NCI-H1417 (cell line): ENCODE measurements around the gene CDKN3.
"Not testable (repeated sequence)": the region's sequence is repeated elsewhere in the genome, so short reads cannot be mapped to it uniquely, and the experiment has no call there.

Source experiments
- DNase-seq, 3 experiments: peaks; one replicate each; lab custom pipeline; 2025; lab: John Stamatoyannopoulos, UW

Gene CDKN3

GRCh38 chr14:54424479-54424901 is 27.7 kb downstream of the CDKN3 start:
- DNase-seq, result peak in 1 of 3 experiments; percentile 46

GRCh38 chr14:54425068-54425467 is 28.3 kb downstream of the CDKN3 start:
- DNase-seq, result no peak

- DNase-seq, result no peak
Measured at GRCh38 chr14:54425537-54426274, 28.9 kb downstream of the CDKN3 start.

GRCh38 chr14:54427871-54428270 is 31.1 kb downstream of the CDKN3 start:
- DNase-seq, result no peak

GRCh38 chr14:54428527-54428926 is 31.7 kb downstream of the CDKN3 start:
- DNase-seq, result no peak

GRCh38 chr14:54435500-54435981 is 38.7 kb downstream of the CDKN3 start:
- no peak for DNase-seq

GRCh38 chr14:54437954-54438353 is 41.1 kb downstream of the CDKN3 start:
- not testable (repeated sequence) for DNase-seq

- DNase-seq, result no peak
Measured at GRCh38 chr14:54438703-54439102, 41.9 kb downstream of the CDKN3 start.

- DNase-seq, result peak in 1 of 3 experiments; percentile 24
Measured at GRCh38 chr14:54440037-54440436, 43.2 kb downstream of the CDKN3 start.

GRCh38 chr14:54440476-54440872 is 43.7 kb downstream of the CDKN3 start:
- DNase-seq, result peak in 1 of 3 experiments; percentile 37

- DNase-seq, result peak; percentile 96 to 98 (median 97)
Measured at GRCh38 chr14:54440873-54441868, 44.4 kb downstream of the CDKN3 start, which contains the start of gene CNIH1. CNIH1 (minus strand) TSS chr14:54441374; CDS start chr14:54441327, 47 bp downstream.

GRCh38 chr14:54442961-54443360 is 46.2 kb downstream of the CDKN3 start:
- not testable (repeated sequence) for DNase-seq

GRCh38 chr14:54443981-54444380 is 47.2 kb downstream of the CDKN3 start:
- DNase-seq, result no peak

GRCh38 chr14:54444681-54445080 is 47.9 kb downstream of the CDKN3 start:
- DNase-seq, result no peak

GRCh38 chr14:54446161-54446693 is 49.4 kb downstream of the CDKN3 start:
- DNase-seq, result peak; percentile 57 to 81 (median 62)

GRCh38 chr14:54447231-54447692 is 50.5 kb downstream of the CDKN3 start:
- no peak for DNase-seq

- DNase-seq, result no peak
Measured at GRCh38 chr14:54450535-54450934, 53.7 kb downstream of the CDKN3 start.

GRCh38 chr14:54451121-54451601 is 54.4 kb downstream of the CDKN3 start:
- DNase-seq, result no peak

- DNase-seq, result no peak
Measured at GRCh38 chr14:54451961-54452360, 55.2 kb downstream of the CDKN3 start.

GRCh38 chr14:54453252-54453651 is 56.4 kb downstream of the CDKN3 start:
- DNase-seq, result no peak

GRCh38 chr14:54453990-54454389 is 57.2 kb downstream of the CDKN3 start:
- DNase-seq, result not testable (repeated sequence)

- no peak for DNase-seq
Measured at GRCh38 chr14:54455363-54455762, 58.6 kb downstream of the CDKN3 start.
